GM18526 (cell line): Measurements from ENCODE around the gene PSMD5.

Experiments
- POLR2A ChIP-seq: IDR thresholded peaks from 3 replicates; pipeline ENCODE4 v1.6.1; 2011; ENCODE audit not compliant: insufficient read length; ENCODE audit errors: extremely low read depth

Gene PSMD5

DNA sequence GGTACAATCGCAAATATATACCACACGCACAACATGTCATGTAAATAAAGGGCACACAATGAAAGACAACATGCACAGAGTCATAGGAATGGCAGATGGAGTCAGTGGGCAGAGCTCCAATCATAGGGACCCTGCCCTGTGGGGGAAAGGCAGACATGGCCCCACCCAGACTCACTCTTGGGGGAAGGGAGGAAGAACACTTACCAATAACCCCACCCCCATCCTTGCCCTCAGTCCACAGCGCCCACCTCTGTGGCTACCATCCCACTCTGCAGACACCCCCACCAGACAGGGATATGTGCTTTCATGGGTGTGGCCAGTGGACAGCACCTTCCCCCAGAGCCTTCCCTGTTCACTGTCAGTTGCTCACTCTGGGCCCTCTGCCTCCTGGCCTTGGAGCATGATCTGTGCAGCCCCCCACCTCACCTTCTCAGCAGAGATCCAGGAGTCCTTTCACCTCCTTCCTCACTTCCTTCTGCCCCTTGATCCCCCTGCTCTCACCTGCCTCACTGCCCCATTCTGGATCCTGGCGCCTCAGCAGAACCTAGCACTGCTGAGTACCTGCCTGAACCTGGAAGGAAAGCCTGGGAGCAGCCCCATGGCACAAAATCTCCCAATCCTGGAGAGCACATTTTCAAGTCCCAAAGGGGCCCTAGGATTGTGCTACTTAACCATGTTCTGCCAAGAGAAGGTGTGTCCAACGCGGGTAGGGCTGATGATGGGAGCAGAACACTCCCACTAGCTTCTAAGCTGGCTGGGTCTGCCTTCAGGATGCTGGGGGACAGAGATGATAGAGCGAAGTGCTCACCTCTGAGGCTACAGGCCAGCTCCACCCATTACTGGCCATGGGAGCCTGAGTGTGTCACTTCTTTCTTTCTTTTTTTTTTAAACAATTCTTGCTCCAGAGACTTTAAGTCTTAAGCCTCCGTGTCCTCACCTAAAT, 35.7 kb upstream of the PSMD5 start:
- TF ChIP-seq POLR2A: no peak

GRCh38 chr9:120877276-120878034, 34.7 kb upstream of the PSMD5 start:
- peak; percentile 63 for TF ChIP-seq POLR2A

- peak; percentile 24 for TF ChIP-seq POLR2A
These were observed 34.1 kb upstream of the PSMD5 start, which contains the start of gene PHF19 for GRCh38 chr9:120876842-120877240. Gene PHF19 (minus strand): TSS chr9:120877188. CDS start chr9:120874741, 2,447 bp downstream.

DNA sequence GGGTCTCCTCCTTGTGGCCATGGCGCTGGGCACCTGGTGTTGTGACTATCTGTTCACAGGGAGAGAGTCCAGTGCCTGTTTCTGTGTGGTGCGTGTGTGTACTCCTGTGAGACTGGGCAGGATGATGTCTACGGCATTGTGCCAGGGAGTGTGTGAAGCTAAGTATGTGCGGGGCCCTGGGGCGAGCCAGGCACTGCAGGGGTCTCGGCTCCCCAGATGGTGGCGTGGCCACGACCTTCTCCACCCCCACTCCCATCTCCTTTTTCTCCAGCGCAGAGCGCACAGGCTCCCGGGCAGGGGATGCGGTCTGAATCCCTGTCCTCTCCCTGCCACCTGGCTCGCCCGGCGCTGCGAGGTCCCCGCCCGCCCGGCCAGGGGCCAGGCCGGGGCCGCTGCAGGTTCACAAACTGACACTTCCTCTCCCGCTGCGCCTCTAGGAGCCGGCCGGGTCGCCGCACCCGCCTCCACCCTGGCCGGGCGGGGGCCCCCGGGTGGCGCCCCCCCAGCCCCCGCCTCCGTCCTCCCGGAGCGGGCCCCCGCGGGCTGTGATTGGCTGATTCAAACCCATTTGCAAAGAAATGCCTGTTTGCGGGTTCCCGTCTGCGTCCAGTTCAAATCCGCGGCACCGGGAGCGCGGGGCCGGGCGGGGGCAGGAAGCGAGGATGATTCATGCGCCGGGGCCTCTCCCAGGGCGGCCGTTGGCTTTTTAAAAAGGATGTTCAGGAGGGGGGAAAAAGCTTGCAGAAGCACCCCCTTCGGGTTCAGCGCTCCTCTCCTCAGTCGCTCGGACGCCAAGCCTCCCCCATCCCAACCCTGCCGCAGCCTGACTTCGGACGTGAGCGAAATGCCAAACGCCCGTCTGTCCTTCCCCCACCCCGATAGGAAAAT, 33.5 kb upstream of the PSMD5 start:
- TF ChIP-seq POLR2A: peak; percentile 66

DNA sequence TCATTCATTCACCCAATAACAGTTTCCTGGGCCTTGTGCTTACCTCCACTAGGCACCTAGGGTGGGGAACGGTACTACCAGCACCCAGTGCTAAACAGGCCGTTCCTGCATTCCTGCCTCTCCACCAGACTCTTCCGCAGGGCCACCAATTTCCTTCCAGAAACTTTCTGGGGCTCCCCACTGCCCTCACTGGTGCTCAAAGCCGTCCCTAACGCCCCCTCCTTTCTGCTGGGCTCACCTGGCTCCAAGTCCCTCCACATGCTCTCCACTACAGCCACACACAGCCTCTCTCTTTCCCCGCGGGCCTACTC, 32.9 kb upstream of the PSMD5 start:
- no peak for TF ChIP-seq POLR2A

DNA sequence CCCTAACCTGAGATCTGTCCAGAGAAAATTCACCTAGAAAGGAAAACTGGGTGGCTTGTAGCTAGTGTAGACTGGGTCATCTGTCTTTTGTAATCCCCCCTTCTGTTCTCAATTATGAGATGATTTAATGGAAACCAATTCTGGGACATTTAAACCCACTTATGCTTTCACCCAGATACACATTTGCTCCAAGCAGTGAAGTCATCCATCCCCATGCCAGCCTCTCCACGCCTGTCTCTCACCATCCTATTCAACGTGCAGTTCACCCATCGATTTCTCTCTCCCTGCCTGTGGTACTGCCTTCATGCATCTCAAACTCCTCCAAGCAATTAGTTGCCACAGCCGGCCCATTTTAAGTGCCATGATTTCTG, 32.5 kb upstream of the PSMD5 start:
- TF ChIP-seq POLR2A: no peak

DNA sequence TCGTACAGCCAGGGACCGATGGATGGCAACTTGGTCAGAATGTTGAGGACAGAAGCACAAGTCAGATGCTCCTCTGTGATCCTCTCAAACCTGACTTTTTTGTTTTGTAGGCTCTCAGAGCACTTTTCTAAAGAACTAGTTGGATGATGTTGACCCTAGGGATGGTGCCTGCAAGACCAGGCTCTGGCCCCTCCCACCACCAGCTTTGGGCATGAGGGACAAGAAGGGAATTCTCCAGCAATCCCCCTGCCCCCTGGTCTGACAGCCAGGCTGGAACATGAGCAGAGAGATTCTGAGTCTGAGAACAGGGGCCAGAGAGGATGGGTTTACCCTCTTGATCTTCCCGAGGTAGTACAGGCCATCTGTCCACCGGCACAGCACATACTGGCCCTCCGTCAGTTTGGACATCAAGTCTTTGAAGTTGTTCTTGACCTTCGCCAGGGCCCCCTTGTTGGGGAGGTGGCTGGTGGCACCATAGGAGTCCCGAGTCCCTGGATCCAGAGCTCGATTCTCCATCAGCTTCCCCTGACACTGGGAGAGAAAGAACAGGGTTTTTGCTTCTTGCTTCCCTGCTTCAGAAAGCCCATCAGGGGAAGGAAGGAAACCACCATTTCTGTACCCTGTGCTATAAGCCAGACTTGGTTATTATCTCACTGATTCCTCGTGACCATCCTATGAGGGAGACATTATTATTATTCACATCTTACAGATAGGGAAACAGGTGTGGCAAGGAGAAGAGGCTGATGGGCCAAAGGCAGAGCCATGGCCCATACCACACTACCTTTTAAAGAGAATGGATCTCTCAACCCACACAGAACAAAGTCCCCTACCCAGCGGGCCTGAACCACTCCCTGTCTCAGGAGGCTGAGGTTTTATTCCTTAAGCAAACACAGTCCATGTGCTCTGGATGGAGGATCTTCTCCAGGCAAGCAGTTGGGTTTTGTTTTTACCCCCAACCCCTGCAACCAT, 31.8 kb upstream of the PSMD5 start:
- TF ChIP-seq POLR2A: no peak

- TF ChIP-seq POLR2A: no peak
These were observed 30.8 kb upstream of the PSMD5 start for GRCh38 chr9:120873512-120873911.

DNA sequence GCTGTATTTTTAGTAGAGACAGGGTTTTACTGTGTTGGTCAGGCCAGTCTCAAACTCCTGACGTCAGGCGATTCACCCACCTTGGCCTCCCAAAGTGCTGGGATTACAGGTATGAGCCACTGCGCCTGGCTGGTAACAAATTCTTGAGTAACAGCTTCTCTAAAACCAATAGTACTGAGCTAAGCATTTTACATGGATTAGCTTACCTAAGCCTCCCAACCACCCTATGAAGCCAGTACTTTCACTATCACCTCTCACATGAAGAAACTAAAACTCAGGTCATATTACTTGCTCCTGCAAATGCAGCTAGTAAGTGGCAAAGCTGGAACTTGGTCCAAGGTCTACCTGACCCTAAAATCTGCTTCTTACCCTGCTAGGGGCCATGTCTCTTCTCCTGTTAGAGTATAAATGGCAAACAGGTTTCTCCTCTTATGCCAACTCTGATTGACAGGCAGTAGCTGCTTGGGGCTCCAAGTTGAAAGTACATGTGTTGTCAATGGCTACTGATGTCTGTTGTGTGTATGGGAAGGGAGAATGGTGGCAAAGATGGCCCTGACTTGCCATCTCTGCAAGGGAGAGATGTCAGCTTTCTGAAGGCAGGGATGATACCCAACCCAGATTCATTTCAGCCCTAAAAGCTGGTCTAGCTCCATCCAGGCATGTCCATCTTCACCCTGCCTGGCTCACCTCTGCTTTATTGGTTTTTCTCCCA, 30.2 kb upstream of the PSMD5 start:
- no peak for TF ChIP-seq POLR2A

- no peak for TF ChIP-seq POLR2A
These were observed 27.5 kb upstream of the PSMD5 start for GRCh38 chr9:120870206-120870605.

DNA sequence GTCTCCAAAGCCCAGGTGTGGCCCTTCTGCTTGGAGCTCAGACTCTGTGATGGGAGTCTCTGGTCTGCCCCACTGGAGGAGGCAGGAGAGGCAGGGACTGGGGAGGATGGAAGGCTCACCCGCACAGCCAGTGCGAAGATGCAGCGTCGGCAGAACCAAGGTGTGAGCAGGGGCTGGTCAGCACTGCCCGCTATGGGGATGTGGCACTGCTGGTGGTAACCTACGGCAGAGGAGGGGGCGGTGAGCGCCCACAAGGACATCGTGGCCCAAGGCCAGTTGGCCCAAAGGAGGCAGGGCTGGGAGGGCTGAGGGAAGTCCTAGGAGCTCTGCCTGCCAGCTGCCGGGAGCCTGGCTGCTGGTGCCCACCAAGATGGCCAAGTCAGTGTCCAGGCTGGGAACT, 27.0 kb upstream of the PSMD5 start:
- no peak for TF ChIP-seq POLR2A

DNA sequence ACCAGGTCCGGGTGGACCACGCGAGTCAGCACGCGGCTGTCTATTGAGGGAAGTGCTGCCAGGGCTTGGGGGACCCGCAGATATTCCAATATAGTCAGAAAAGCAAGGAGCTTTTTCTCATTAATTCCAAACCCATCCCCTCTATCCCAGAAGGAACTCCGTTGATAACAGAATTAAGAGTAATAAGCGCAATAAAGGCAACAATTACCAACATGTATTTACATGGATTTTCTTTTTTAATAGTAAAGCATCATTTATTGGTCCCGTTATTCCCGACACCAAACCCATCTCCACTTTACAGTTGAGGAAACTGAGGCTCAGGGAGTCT, 26.6 kb upstream of the PSMD5 start:
- TF ChIP-seq POLR2A: no peak

- TF ChIP-seq POLR2A: no peak
These were observed 26.1 kb upstream of the PSMD5 start for GRCh38 chr9:120868676-120869359.

GRCh38 chr9:120868339-120868675, 25.6 kb upstream of the PSMD5 start:
- TF ChIP-seq POLR2A: no peak
